Brain microvascular endothelial cell (primary cell): ENCODE data around the gene PPP1R12C.
A peak's percentile ranks its signal among the peaks of the same experiment; 100 is the strongest.

ENCODE experiments used
- DNase-seq: peaks from one replicate; pipeline ENCODE4 v3.0.0-alpha.2; 2020
- H3K27ac ChIP-seq: fragments of 250-450 bp; sonication (Bioruptor Pico); 2 replicates; pipeline ENCODE4 v1.5.1; 2020; ENCODE audit warnings: mild to moderate bottlenecking, moderate library complexity
- H3K27me3 ChIP-seq: fragments of 250-450 bp; sonication (Bioruptor Pico); replicated peaks from 2 replicates; pipeline ENCODE4 v1.5.1; 2020; ENCODE audit warnings: mild to moderate bottlenecking
- H3K36me3 ChIP-seq: fragments of 250-450 bp; sonication (Bioruptor Pico); replicated peaks from 2 replicates; pipeline ENCODE4 v1.5.1; 2020; ENCODE audit warnings: mild to moderate bottlenecking
- H3K4me3 ChIP-seq: 2 replicates; pipeline ENCODE4 v1.5.1; 2011; ENCODE audit warnings: low read depth, mild to moderate bottlenecking, control low read depth, low read length, moderate library complexity
- in situ Hi-C: cut with HindIII; loops from 2 replicates; pipeline ENCODE4 v1.10.0; 2017; ENCODE audit warnings: low sequenced_read_pairs, low pct_ligation_motif_present
- TF ChIP-seq, protein P1 (sequence below): IDR thresholded peaks from 2 replicates; pipeline ENCODE4 v1.5.1; 2011; ENCODE audit warnings: low read depth, mild to moderate bottlenecking, moderate library complexity, low read length, control low read depth, inconsistent platforms; ENCODE audit errors: missing control alignments

The PPP1R12C gene

DNA sequence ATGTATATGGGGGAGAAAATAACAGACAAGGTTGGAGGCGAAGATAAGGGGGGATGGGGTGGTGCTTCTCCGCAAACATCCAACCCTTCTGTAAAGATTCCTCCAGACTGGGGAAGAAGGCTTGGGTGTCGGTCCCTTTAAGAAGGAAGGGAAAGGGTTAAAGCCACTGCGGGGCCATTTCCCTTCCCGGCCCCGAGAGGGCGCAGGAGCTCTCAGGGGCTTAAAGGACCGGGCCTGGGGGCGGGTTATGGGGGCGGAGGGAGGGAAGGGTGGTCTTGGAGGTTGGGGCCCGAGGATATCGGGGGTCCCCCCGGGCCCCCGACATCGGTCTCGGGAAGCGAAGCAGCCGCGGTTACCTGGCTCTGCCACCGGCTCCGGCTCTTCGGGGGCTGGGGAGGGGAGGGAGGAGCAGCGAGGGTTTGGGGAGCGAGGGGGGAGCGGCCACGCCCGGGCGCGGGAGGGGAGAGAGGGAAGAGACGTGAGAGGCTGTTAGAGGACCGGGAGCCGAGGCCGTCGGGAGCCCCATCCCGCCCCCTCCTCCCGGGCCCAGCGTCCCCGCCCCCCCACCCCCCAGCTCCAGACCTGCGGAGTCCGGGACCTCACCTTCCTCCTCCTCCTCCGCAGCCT, 28.8 kb upstream of the PPP1R12C start:
- peaks cover 17% of the 10 kb centered on the region for H3K27me3 ChIP-seq
- no peak for DNase-seq
- in situ Hi-C loops, result no loop called here
- H3K27ac ChIP-seq, result no peak overlapping the region
- H3K36me3 ChIP-seq, result no peaks in the 10 kb centered on the region
- no peak overlapping the region for H3K4me3 ChIP-seq
- TF ChIP-seq, protein P1, sequence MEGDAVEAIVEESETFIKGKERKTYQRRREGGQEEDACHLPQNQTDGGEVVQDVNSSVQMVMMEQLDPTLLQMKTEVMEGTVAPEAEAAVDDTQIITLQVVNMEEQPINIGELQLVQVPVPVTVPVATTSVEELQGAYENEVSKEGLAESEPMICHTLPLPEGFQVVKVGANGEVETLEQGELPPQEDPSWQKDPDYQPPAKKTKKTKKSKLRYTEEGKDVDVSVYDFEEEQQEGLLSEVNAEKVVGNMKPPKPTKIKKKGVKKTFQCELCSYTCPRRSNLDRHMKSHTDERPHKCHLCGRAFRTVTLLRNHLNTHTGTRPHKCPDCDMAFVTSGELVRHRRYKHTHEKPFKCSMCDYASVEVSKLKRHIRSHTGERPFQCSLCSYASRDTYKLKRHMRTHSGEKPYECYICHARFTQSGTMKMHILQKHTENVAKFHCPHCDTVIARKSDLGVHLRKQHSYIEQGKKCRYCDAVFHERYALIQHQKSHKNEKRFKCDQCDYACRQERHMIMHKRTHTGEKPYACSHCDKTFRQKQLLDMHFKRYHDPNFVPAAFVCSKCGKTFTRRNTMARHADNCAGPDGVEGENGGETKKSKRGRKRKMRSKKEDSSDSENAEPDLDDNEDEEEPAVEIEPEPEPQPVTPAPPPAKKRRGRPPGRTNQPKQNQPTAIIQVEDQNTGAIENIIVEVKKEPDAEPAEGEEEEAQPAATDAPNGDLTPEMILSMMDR, result peak; percentile 71

DNA sequence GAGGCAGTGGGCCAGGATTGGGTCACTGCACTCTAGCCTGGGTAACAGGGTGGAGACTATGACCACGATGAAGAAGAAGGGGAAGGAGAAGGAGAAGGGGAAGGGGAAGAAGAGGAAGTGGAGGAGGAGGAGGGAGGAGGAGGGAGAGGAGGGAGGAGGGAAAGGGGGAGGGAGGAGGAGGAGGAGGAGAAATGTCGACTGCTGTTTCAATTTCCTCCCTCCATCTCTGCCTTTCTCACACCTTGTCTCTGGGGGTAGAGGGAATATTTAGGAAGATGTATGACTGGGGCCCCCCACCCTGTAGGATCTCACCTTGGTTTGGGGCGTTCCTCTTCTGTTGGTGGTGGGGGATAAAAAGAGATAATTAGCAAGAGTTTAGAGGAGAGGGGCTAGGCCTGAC, 27.8 kb upstream of the PPP1R12C start:
- TF ChIP-seq, protein P1, result no peak
- in situ Hi-C loops, result no loop called here
- Histone ChIP-seq H3K27me3 (peaks cover 17% of the 10 kb centered on the region), H3K36me3 (no peaks in the 10 kb centered on the region), H3K27ac (no peak overlapping the region), H3K4me3 (no peak overlapping the region)
- no peak for DNase-seq

DNA sequence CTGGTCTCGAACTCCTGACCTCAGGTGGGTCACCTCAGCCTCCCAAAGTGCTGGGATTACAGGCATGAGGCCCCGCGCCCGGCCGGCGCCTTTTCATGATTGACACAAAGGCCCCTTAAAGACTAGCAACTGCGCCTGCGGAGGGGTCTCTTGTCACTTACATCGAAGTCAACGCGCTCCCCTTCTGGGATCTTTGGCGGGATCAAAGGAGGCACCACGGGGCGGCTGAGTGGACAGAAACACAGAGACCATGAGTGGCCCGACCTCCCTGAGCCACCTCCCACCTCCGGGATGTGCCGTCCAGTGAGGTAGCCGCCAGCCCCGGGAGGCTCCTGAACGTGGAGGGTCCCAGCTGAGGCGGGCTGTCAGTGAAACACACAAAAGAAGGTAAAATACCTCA, 24.3 kb upstream of the PPP1R12C start:
- H3K27ac ChIP-seq, result no peak overlapping the region
- peaks cover 3% of the 10 kb centered on the region for H3K27me3 ChIP-seq
- TF ChIP-seq, protein P1, result no peak
- in situ Hi-C loops, result no loop called here
- H3K36me3 ChIP-seq, result no peaks in the 10 kb centered on the region
- no peak overlapping the region for H3K4me3 ChIP-seq
- no peak for DNase-seq

DNA sequence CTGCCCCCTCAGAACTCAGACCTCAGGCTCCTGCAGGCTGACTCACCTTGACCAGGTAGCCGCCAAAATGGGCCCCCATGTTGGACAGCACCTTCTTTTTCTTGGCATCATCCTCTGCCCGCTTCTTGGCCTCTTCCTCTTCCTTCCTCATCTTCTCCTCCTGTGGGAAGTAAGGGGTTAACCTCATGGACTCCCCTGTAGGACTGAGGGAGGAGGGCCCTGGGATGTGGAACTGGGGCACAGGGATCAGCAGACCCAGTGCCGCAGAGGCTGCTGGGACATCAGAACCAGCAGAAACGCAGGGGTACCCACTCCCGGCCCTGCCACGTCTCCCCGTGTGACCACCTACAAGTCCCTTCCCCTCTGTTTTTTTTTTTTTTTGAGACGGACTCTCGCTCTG, 20.5 kb upstream of the PPP1R12C start:
- no peaks in the 10 kb centered on the region for H3K36me3 ChIP-seq
- no peak overlapping the region for H3K27ac ChIP-seq
- no peak overlapping the region for H3K4me3 ChIP-seq
- TF ChIP-seq, protein P1, result no peak
- no peak for DNase-seq
- no peaks in the 10 kb centered on the region for H3K27me3 ChIP-seq
- in situ Hi-C loops, result no loop called here

DNA sequence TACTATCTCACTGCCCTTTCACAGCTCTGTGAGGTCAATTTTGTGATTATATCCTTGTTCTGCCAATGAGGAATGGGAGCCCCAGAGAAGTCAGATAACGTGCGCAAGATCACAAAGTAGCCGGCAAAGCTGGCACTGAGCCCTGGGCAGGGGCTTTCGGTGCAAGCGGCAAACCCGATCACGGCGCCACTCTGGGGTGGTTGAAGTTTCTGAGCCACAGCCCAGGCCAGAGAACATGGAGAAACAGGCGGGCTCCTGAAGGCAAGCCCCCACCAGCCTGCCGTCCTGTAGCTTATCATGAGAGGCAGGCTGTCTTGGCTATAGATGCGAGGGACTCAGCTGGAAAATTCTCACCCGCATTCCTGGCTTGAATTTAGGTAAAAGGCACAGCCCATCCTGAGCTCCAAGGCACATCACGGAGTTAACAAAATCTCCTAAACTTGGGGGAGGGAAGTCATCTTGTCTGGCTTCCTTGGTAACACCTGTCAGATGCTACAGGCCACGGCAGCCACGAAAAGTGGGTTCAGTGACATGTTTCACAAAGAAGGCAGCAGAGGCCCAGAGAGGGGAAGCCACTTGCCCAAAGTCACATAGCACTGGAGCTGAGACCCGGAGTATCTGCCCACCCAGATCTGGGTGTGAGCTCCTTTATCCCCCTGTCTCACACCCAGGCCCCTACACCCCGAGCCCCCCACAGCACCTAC, 19.1 kb upstream of the PPP1R12C start:
- no peaks in the 10 kb centered on the region for H3K36me3 ChIP-seq
- no peak overlapping the region for H3K27ac ChIP-seq
- no peak overlapping the region for H3K4me3 ChIP-seq
- TF ChIP-seq, protein P1, result no peak
- H3K27me3 ChIP-seq, result no peaks in the 10 kb centered on the region
- in situ Hi-C loops, result no loop called here
- no peak for DNase-seq

DNA sequence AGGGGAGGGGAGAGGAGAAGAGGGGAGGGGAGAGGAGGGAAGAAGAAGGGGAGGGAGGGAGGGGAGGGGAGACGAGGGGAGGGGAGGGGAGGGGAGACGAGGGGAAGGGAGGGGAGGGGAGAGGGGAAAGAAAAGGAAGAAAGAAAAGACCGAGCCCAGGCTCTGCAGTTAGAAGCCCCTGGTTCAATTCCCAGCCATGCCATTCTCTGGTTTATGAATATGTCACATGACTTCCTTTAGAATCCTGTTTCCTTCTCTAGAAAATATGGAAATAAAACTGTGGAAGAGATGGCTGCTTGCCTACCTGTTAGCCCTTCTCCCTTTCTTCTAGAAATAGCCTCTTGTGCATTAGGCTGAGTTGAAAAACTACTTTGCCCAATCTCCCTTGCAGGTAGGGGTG, 17.3 kb upstream of the PPP1R12C start:
- in situ Hi-C loops, result no loop called here
- Histone ChIP-seq H3K27me3 (no peaks in the 10 kb centered on the region), H3K4me3 (no peak overlapping the region), H3K27ac (no peak overlapping the region), H3K36me3 (no peaks in the 10 kb centered on the region)
- TF ChIP-seq, protein P1, result no peak
- DNase-seq, result no peak
